IMR-90 (cell line): ENCODE measurements around the gene TRIM5. TPM values are rescaled to one million over a fixed set of nuclear protein-coding genes. Genes with fewer than 3 reads are reported as not detected.

Source experiments
- ATAC-seq: fragments of 200-7000 bp; cut with Tn5 transposase; 2 replicates; pipeline ENCODE4 v1.9.1; 2020; ENCODE audit warnings: low read depth, mild to moderate bottlenecking, moderate library complexity
- BruUV-seq: library from RNA; stranded (reverse); fragments of 400-500 nt; replicated peaks from 2 replicates; lab custom pipeline; 2021; lab: Mats Ljungman, UMichigan
- CTCF ChIA-PET: fragments of 300-600 bp; formaldehyde crosslinking; extraction: SDS; loops from one replicate; lab custom pipeline; 2021; ENCODE audit warnings: antibody characterized with exemption; lab: Yijun Ruan, JAX
- POLR2A ChIA-PET: fragments of 300-600 bp; sonication (Branson Sonifier 250); formaldehyde crosslinking; loops from one replicate; lab custom pipeline; 2022; ENCODE audit warnings: antibody characterized with exemption; ENCODE audit not compliant: unreplicated experiment; lab: Charles Lee
- DNase-seq: peaks from one replicate; pipeline ENCODE4 v3.0.0; 2013
- H2AFZ ChIP-seq: replicated peaks from 2 replicates; pipeline ENCODE3; 2013; ENCODE audit warnings: low read length, mild to moderate bottlenecking; ENCODE audit not compliant: poor library complexity
- H2AK5ac ChIP-seq: 2 replicates; pipeline ENCODE4 v1.6.1; 2013; ENCODE audit warnings: low read depth, low read length, inconsistent platforms
- H2AK9ac ChIP-seq: replicated peaks from 2 replicates; pipeline ENCODE3; 2013; ENCODE audit warnings: mild to moderate bottlenecking, low read depth, low read length, moderate library complexity; ENCODE audit not compliant: poor library complexity
- H2BK120ac ChIP-seq: 2 replicates; pipeline ENCODE4 v1.6.1; 2013; ENCODE audit warnings: low read depth, low read length, inconsistent platforms
- H2BK15ac ChIP-seq: 3 replicates; pipeline ENCODE4 v1.6.1; 2013; ENCODE audit warnings: low read depth, low read length, inconsistent platforms
- H2BK20ac ChIP-seq: 2 replicates; pipeline ENCODE4 v1.6.1; 2013; ENCODE audit warnings: low read depth, mild to moderate bottlenecking, inconsistent platforms, low read length, moderate library complexity
- H2BK5ac ChIP-seq: 2 replicates; pipeline ENCODE4 v1.6.1; 2013; ENCODE audit warnings: mild to moderate bottlenecking, low read depth, low read length, inconsistent platforms; ENCODE audit not compliant: poor library complexity, severe bottlenecking
- H3K14ac ChIP-seq: replicated peaks from 2 replicates; pipeline ENCODE4 v1.6.1; 2013; ENCODE audit warnings: low read depth, low read length, inconsistent platforms
- H3K18ac ChIP-seq: 2 replicates; pipeline ENCODE4 v1.6.1; 2013; ENCODE audit warnings: low read depth, low read length, control low read depth
- H3K23ac ChIP-seq: 2 replicates; pipeline ENCODE4 v1.6.1; 2013; ENCODE audit warnings: low read depth, low read length, inconsistent platforms
- H3K27ac ChIP-seq: 2 replicates; pipeline ENCODE4 v1.5.1; 2013; ENCODE audit warnings: mild to moderate bottlenecking, control low read depth, low read length; ENCODE audit not compliant: insufficient read depth
- H3K27me3 ChIP-seq: 2 replicates; pipeline ENCODE4 v1.6.1; 2013; ENCODE audit warnings: low read length; ENCODE audit not compliant: control insufficient read depth, insufficient read depth
- H3K36me3 ChIP-seq: 2 replicates; pipeline ENCODE4 v1.6.1; 2013; ENCODE audit warnings: low read length, mixed read lengths; ENCODE audit not compliant: control insufficient read depth, insufficient read depth
- H3K4ac ChIP-seq: 2 replicates; pipeline ENCODE4 v1.6.1; 2013; ENCODE audit warnings: low read depth, low read length, inconsistent platforms
- H3K4me1 ChIP-seq: 2 replicates; pipeline ENCODE4 v1.6.1; 2013; ENCODE audit warnings: low read length, mixed read lengths; ENCODE audit not compliant: control insufficient read depth, insufficient read depth
- H3K4me2 ChIP-seq: 2 replicates; pipeline ENCODE4 v1.6.1; 2013; ENCODE audit warnings: low read depth, mild to moderate bottlenecking, control low read depth, low read length, moderate library complexity
- H3K4me3 ChIP-seq: 2 replicates; pipeline ENCODE4 v1.5.1; 2013; ENCODE audit warnings: low read depth, mild to moderate bottlenecking, control low read depth, low read length, moderate library complexity; ENCODE audit not compliant: insufficient read depth
- H3K56ac ChIP-seq: 2 replicates; pipeline ENCODE4 v1.6.1; 2013; ENCODE audit warnings: low read length, inconsistent platforms; ENCODE audit not compliant: insufficient read depth; ENCODE audit errors: extremely low read depth
- H3K79me1 ChIP-seq, 2 experiments: 2 replicates each; pipeline ENCODE4 v1.6.1; 2013; ENCODE audit warnings: low read length in 2 of 2, inconsistent platforms in 1 of 2, low read depth in 1 of 2
- H3K9ac ChIP-seq: 2 replicates; pipeline ENCODE4 v1.6.1; 2013; ENCODE audit warnings: low read depth, low read length, control low read depth
- H3K9me1 ChIP-seq: 2 replicates; pipeline ENCODE4 v1.6.1; 2013; ENCODE audit warnings: low read length, inconsistent platforms; ENCODE audit not compliant: insufficient read depth
- H3K9me3 ChIP-seq: 2 replicates; pipeline ENCODE4 v1.6.1; 2013; ENCODE audit warnings: low read length; ENCODE audit not compliant: control insufficient read depth, insufficient read depth
- H4K20me1 ChIP-seq: 2 replicates; pipeline ENCODE4 v1.6.1; 2013; ENCODE audit warnings: low read length, inconsistent platforms; ENCODE audit not compliant: insufficient read depth
- H4K5ac ChIP-seq: 2 replicates; pipeline ENCODE4 v1.6.1; 2013; ENCODE audit warnings: mild to moderate bottlenecking, low read depth, low read length, control low read depth
- H4K8ac ChIP-seq, 2 experiments: 2 replicates each; pipeline ENCODE4 v1.6.1; 2013; ENCODE audit warnings: low read depth in 2 of 2, low read length in 2 of 2, control low read depth in 1 of 2, inconsistent platforms in 1 of 2
- H4K91ac ChIP-seq: 2 replicates; pipeline ENCODE4 v1.6.1; 2013; ENCODE audit warnings: low read depth, low read length, inconsistent platforms; ENCODE audit not compliant: insufficient read depth
- CEBPB ChIP-seq: IDR thresholded peaks from 2 replicates; pipeline ENCODE4 v1.6.1; 2012; ENCODE audit warnings: low read depth, low read length, improper control_type of control experiment
- CTCF ChIP-seq: conservative IDR thresholded peaks from 2 replicates; pipeline ENCODE4 v1.5.1; 2012; ENCODE audit warnings: mild to moderate bottlenecking, low read depth, low read length, improper control_type of control experiment
- RAD21 ChIP-seq: IDR thresholded peaks from 2 replicates; pipeline ENCODE4 v1.6.1; 2012; ENCODE audit warnings: low read length, improper control_type of control experiment
- SMC3 ChIP-seq: fragments of 150-350 bp; IDR thresholded peaks from 2 replicates; pipeline ENCODE4 v1.6.1; 2016; ENCODE audit warnings: low read depth, mild to moderate bottlenecking, antibody characterized with exemption, low read length, moderate library complexity
- USF2 ChIP-seq: fragments of 150-350 bp; IDR thresholded peaks from 2 replicates; pipeline ENCODE4 v1.6.1; 2017; ENCODE audit warnings: mild to moderate bottlenecking, antibody characterized with exemption, low read length, low read depth
- WGBS, 2 experiments: methylation state at CpG; one replicate each; pipeline versions ENCODE4 v1.1.5 to v1.1.7; 2013; ENCODE audit warnings: missing lambda C conversion rate in 2 of 2; ENCODE audit not compliant: insufficient read length in 1 of 2; ENCODE audit errors: extremely low coverage in 2 of 2; 5-methylcytosine and 5-hydroxymethylcytosine counted together
- dilution Hi-C: fragments of 300-500 bp; cut with HindIII; formaldehyde crosslinking; loops from one replicate; pipeline ENCODE4 v1.14.3; 2018; ENCODE audit warnings: low sequenced_read_pairs; ENCODE audit not compliant: unreplicated experiment
- in situ Hi-C: fragments of 300-500 bp; cut with MboI; formaldehyde crosslinking; loops from 3 replicates; pipeline ENCODE4 v1.14.3; 2019; ENCODE audit warnings: low sequenced_read_pairs, inconsistent platforms, mixed read lengths
- intact Hi-C: fragments of 100-400 bp; cut with micrococcal nuclease; formaldehyde crosslinking; loops from 2 replicates; pipeline ENCODE4 v1.10.0; 2022
- polyA plus RNA-seq, 3 experiments: library from polyadenylated mRNA; depleted of rRNA; stranded (reverse); fragments of >200 nt; gene quantifications; 2 replicates each; pipeline ENCODE4 v1.2.3, GENCODE V29; 2012; ENCODE audit warnings: low replicate concordance in 1 of 3
- total RNA-seq: library from RNA; depleted of rRNA; stranded (reverse); fragments of >200 nt; gene quantifications from 2 replicates; pipeline ENCODE4 v1.2.3, GENCODE V29; 2012

The TRIM5 gene
- total and polyA plus RNA-seq, 2 of the 4 experiments (the other 2 are of a cell fraction), result 32.6 to 49.1 TPM

GRCh38 chr11:5712507-5712906, 27.6 kb upstream of the TRIM5 start:
- ChIA-PET POLR2A (no interaction called here), CTCF (no interaction called here)
- H2BK20ac ChIP-seq, result no peak overlapping the region
- no peak overlapping the region for H3K14ac ChIP-seq
- no peak overlapping the region for H2AK9ac ChIP-seq
- no peak overlapping the region for H4K8ac ChIP-seq
- no peak overlapping the region for H3K9ac ChIP-seq
- no peak overlapping the region for H3K27ac ChIP-seq
- no peak overlapping the region for H3K4ac ChIP-seq
- DNase-seq (peak; percentile 5), ATAC-seq (no peak)
- no peaks in the 10 kb centered on the region for H3K27me3 ChIP-seq
- intact Hi-C loops, result loop anchor here (5.0 kb wide), 1 partner anchor 235 kb away; no protein-coding TSS in a partner anchor
- no peak overlapping the region for H3K18ac ChIP-seq
- peak; percentile 38 for TF ChIP-seq RAD21
- no peak for TF ChIP-seq USF2
- no peak for TF ChIP-seq CEBPB
- TF ChIP-seq CTCF, result peak; percentile 40
- TF ChIP-seq SMC3, result peak; percentile 39
- no peak overlapping the region for H2AFZ ChIP-seq
- no peak overlapping the region for H2BK15ac ChIP-seq
- H4K20me1 ChIP-seq, result no peaks in the 10 kb centered on the region
- WGBS, 2 experiments, result no CpG with 5 or more reads among the region's 1 CpG
- no peak overlapping the region for H4K91ac ChIP-seq
- no peak overlapping the region for H2BK5ac ChIP-seq
- no peak overlapping the region for H2AK5ac ChIP-seq
- no peaks in the 10 kb centered on the region for H3K9me1 ChIP-seq
- peaks cover 8% of the 10 kb centered on the region for H3K36me3 ChIP-seq
- BruUV-seq, result no TSS peak
- no peaks in the 10 kb centered on the region for H3K79me1 ChIP-seq
- no peak overlapping the region for H3K23ac ChIP-seq
- no peak overlapping the region for H4K5ac ChIP-seq
- no peak overlapping the region for H3K4me2 ChIP-seq
- dilution Hi-C loops, result no loop called here
- no peak overlapping the region for H3K56ac ChIP-seq
- no peak overlapping the region for H3K4me3 ChIP-seq
- H2BK120ac ChIP-seq, result no peak overlapping the region
- in situ Hi-C loops, result no loop called here
- H3K4me1 ChIP-seq, result no peaks in the 10 kb centered on the region
- no peaks in the 10 kb centered on the region for H3K9me3 ChIP-seq
